ENCODE measurements around the gene ZNF563.

Gene ZNF563

GRCh38 chr19:12330340-12330739 is 3.1 kb downstream of the ZNF563 start:
- TF ChIP-seq GATA3 (IDR thresholded peaks at IDR 0.05; ENCODE audit: low read depth, low read length): no peak
- TF ChIP-seq GATA2 (IDR thresholded peaks at IDR 0.05; ENCODE audit: low read depth, low read length): no peak

GRCh38 chr19:12325690-12326089 is 7.7 kb downstream of the ZNF563 start:
- no peak for TF ChIP-seq GATA2 (IDR thresholded peaks at IDR 0.05; ENCODE audit: low read depth, low read length)
- TF ChIP-seq GATA3 (IDR thresholded peaks at IDR 0.05; ENCODE audit: low read depth, low read length): no peak

GRCh38 chr19:12318782-12319413 is 14.5 kb downstream of the ZNF563 start:
- TF ChIP-seq GATA2 (IDR thresholded peaks at IDR 0.05; ENCODE audit: low read depth, low read length) (no peak), GATA3 (IDR thresholded peaks at IDR 0.05; ENCODE audit: low read depth, low read length) (no peak)

- TF ChIP-seq GATA3 (IDR thresholded peaks at IDR 0.05; ENCODE audit: low read depth, low read length): no peak
- no peak for TF ChIP-seq GATA2 (IDR thresholded peaks at IDR 0.05; ENCODE audit: low read depth, low read length)
Observed at GRCh38 chr19:12314553-12314952, 18.9 kb downstream of the ZNF563 start.

- TF ChIP-seq GATA2 (IDR thresholded peaks at IDR 0.05; ENCODE audit: low read depth, low read length) (no peak), GATA3 (IDR thresholded peaks at IDR 0.05; ENCODE audit: low read depth, low read length) (no peak)
Observed at GRCh38 chr19:12295191-12295590, 38.2 kb downstream of the ZNF563 start.

- no peak for TF ChIP-seq GATA2 (IDR thresholded peaks at IDR 0.05; ENCODE audit: low read depth, low read length)
- TF ChIP-seq GATA3 (IDR thresholded peaks at IDR 0.05; ENCODE audit: low read depth, low read length): no peak
Observed at GRCh38 chr19:12294249-12295158, 38.9 kb downstream of the ZNF563 start, which contains the start of gene ZNF44. Gene ZNF44 (minus strand): TSS chr19:12294883. CDS start chr19:12294694, 189 bp downstream.

- peak; percentile 75 for TF ChIP-seq GATA2 (IDR thresholded peaks at IDR 0.05; ENCODE audit: low read depth, low read length)
- TF ChIP-seq GATA3 (IDR thresholded peaks at IDR 0.05; ENCODE audit: low read depth, low read length): no peak
Observed at GRCh38 chr19:12293777-12294248, 39.6 kb downstream of the ZNF563 start.

GRCh38 chr19:12289790-12290065 is 43.7 kb downstream of the ZNF563 start:
- TF ChIP-seq GATA3 (IDR thresholded peaks at IDR 0.05; ENCODE audit: low read depth, low read length) (no peak), GATA2 (IDR thresholded peaks at IDR 0.05; ENCODE audit: low read depth, low read length) (no peak)

GRCh38 chr19:12287958-12288500 is 45.4 kb downstream of the ZNF563 start:
- TF ChIP-seq GATA2 (IDR thresholded peaks at IDR 0.05; ENCODE audit: low read depth, low read length) (no peak), GATA3 (IDR thresholded peaks at IDR 0.05; ENCODE audit: low read depth, low read length) (no peak)

GRCh38 chr19:12284631-12285030 is 48.8 kb downstream of the ZNF563 start:
- no peak for TF ChIP-seq GATA3 (IDR thresholded peaks at IDR 0.05; ENCODE audit: low read depth, low read length)
- TF ChIP-seq GATA2 (IDR thresholded peaks at IDR 0.05; ENCODE audit: low read depth, low read length): no peak

GRCh38 chr19:12284226-12284625 is 49.2 kb downstream of the ZNF563 start:
- TF ChIP-seq GATA2 (IDR thresholded peaks at IDR 0.05; ENCODE audit: low read depth, low read length) (no peak), GATA3 (IDR thresholded peaks at IDR 0.05; ENCODE audit: low read depth, low read length) (no peak)

- TF ChIP-seq GATA2 (IDR thresholded peaks at IDR 0.05; ENCODE audit: low read depth, low read length) (no peak), GATA3 (IDR thresholded peaks at IDR 0.05; ENCODE audit: low read depth, low read length) (no peak)
Observed at GRCh38 chr19:12278713-12279112, 54.7 kb downstream of the ZNF563 start.

GRCh38 chr19:12272980-12273901 is 60.2 kb downstream of the ZNF563 start:
- TF ChIP-seq GATA3 (IDR thresholded peaks at IDR 0.05; ENCODE audit: low read depth, low read length): no peak
- no peak for TF ChIP-seq GATA2 (IDR thresholded peaks at IDR 0.05; ENCODE audit: low read depth, low read length)

- TF ChIP-seq GATA2 (IDR thresholded peaks at IDR 0.05; ENCODE audit: low read depth, low read length) (no peak), GATA3 (IDR thresholded peaks at IDR 0.05; ENCODE audit: low read depth, low read length) (no peak)
Observed at GRCh38 chr19:12272386-12272785, 61.0 kb downstream of the ZNF563 start.
